Right atrium auricular region (tissue), 2 donors: Measurements from ENCODE around the gene EPHA6. TPM values are rescaled to one million over a fixed set of nuclear protein-coding genes. Genes with fewer than 3 reads are reported as not detected.
A peak's percentile ranks its signal among the peaks of the same experiment; 100 is the strongest.

Experiments used
- DNase-seq: peaks from one replicate; pipeline ENCODE4 v3.0.0-alpha.2; 2019; ENCODE audit warnings: low spot score
- H3K27ac ChIP-seq, 2 donors: fragments of 200-600 bp; sonication (generic); 1 replicate in 1 of 2; 2 replicates in 1 of 2; pipeline ENCODE4 v1.5.1; 2016 to 2019
- H3K27me3 ChIP-seq, 2 donors: fragments of 200-600 bp; sonication (generic); one replicate each; pipeline versions ENCODE4 v1.5.1 to v1.6.0; 2017 to 2019
- H3K36me3 ChIP-seq: fragments of 200-600 bp; sonication (generic); one replicate; pipeline ENCODE4 v1.5.1; 2016
- H3K4me1 ChIP-seq, 2 donors: fragments of 200-600 bp; sonication (generic); one replicate each; pipeline versions ENCODE4 v1.5.1 to v1.6.0; 2017 to 2019
- H3K4me3 ChIP-seq, 2 donors: fragments of 200-600 bp; sonication (generic); 1 replicate in 1 of 2; 2 replicates in 1 of 2; pipeline ENCODE4 v1.5.1; 2017 to 2019; ENCODE audit warnings: mild to moderate bottlenecking in 1 of 2, moderate library complexity in 1 of 2
- H3K9me3 ChIP-seq, 2 donors: fragments of 200-600 bp; sonication (generic); one replicate each; pipeline ENCODE4 v1.5.1; 2019
- total RNA-seq, 2 donors: library from RNA; depleted of rRNA; stranded (reverse); fragments of >200 nt; gene quantifications; one replicate each; pipeline ENCODE4 v1.1.0, GENCODE V29; 2016
- TF ChIP-seq, protein P1 (sequence below), 2 donors: fragments of 200-600 bp; sonication (generic); IDR thresholded peaks; one replicate each; pipeline ENCODE4 v1.5.1; 2019; ENCODE audit warnings: antibody characterized with exemption in 2 of 2

Gene EPHA6
- total RNA-seq, 2 donors from 2014 or later = 0.22 to 0.35 TPM

DNA sequence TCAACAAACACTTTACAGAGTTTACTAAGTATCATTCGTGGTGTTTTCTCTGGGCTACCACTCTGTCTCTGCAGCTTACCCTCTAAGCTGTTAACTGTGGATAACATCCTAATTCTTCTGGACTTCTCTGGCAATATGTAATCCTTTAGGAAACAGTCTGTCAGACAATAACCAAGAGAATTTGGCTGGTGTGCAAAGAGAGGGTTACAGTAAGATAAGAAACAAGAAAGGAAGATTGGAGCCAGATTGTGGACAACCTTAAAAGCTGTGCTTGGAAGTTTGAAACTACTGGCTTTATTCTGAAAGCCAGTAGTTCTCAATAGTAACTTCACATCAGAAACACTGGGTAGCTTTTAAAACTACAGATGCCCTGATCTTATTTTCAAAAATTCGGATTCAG lies 950.9 kb downstream of the EPHA6 start:
- no peak for DNase-seq
- H3K4me3 ChIP-seq = peak overlapping the region; percentile 77 to 83
- H3K27me3 ChIP-seq = no peaks in the 10 kb centered on the region
- H3K4me1 ChIP-seq = peaks cover 0 to 10% of the 10 kb centered on the region in 2 donors
- H3K36me3 ChIP-seq = no peaks in the 10 kb centered on the region
- H3K9me3 ChIP-seq = no peaks in the 10 kb centered on the region
- TF ChIP-seq, protein P1, sequence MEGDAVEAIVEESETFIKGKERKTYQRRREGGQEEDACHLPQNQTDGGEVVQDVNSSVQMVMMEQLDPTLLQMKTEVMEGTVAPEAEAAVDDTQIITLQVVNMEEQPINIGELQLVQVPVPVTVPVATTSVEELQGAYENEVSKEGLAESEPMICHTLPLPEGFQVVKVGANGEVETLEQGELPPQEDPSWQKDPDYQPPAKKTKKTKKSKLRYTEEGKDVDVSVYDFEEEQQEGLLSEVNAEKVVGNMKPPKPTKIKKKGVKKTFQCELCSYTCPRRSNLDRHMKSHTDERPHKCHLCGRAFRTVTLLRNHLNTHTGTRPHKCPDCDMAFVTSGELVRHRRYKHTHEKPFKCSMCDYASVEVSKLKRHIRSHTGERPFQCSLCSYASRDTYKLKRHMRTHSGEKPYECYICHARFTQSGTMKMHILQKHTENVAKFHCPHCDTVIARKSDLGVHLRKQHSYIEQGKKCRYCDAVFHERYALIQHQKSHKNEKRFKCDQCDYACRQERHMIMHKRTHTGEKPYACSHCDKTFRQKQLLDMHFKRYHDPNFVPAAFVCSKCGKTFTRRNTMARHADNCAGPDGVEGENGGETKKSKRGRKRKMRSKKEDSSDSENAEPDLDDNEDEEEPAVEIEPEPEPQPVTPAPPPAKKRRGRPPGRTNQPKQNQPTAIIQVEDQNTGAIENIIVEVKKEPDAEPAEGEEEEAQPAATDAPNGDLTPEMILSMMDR (IDR thresholded peaks at IDR 0.05) = no peak
- H3K27ac ChIP-seq = no peak overlapping the region

DNA sequence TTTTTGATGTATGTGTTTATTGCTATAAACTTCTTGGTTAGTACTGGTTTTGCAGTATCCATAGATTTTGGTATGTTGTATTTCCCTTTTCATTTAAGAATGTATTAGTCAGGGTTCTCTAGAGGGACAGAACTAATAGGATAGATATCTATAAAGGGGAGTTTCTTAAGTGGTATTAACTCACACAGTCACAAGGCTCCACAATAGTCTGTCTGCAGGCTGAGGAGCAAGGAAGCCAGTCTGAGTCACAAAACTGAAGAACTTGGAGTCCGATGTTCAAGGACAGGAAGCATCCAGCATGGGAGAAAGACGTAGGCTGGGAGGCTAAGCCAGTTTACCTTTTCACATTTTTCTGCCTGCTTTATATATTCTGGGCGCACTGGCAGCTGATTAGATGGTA lies 958.5 kb downstream of the EPHA6 start:
- peaks cover 0 to 5% of the 10 kb centered on the region in 2 donors for H3K9me3 ChIP-seq
- H3K36me3 ChIP-seq = no peaks in the 10 kb centered on the region
- no peaks in the 10 kb centered on the region for H3K4me1 ChIP-seq
- H3K27ac ChIP-seq = no peak overlapping the region
- H3K27me3 ChIP-seq = no peaks in the 10 kb centered on the region
- no peak overlapping the region for H3K4me3 ChIP-seq
- TF ChIP-seq, protein P1 (IDR thresholded peaks at IDR 0.05) = no peak
- DNase-seq = no peak

DNA sequence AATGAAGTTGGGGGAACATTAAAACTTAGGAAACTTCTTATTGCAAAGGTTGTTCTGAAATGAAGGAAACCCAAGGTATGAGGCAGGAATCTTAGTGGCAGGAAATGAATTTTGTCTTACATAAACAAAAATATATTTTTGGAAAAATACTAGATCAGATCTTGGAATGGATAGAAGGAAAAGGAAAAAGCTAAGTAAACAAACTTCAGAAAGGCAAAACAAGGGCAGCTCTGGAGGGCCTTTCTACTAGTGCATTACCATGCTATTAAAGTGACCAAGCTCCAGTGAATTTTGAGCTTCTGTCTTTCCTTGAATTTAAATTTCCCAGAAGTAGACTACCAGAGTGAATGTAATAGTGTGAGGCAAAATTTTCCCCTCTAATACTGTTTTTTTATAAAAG lies 963.8 kb downstream of the EPHA6 start:
- TF ChIP-seq, protein P1 (IDR thresholded peaks at IDR 0.05) = no peak
- no peak overlapping the region for H3K4me3 ChIP-seq
- no peak overlapping the region for H3K27ac ChIP-seq

DNA sequence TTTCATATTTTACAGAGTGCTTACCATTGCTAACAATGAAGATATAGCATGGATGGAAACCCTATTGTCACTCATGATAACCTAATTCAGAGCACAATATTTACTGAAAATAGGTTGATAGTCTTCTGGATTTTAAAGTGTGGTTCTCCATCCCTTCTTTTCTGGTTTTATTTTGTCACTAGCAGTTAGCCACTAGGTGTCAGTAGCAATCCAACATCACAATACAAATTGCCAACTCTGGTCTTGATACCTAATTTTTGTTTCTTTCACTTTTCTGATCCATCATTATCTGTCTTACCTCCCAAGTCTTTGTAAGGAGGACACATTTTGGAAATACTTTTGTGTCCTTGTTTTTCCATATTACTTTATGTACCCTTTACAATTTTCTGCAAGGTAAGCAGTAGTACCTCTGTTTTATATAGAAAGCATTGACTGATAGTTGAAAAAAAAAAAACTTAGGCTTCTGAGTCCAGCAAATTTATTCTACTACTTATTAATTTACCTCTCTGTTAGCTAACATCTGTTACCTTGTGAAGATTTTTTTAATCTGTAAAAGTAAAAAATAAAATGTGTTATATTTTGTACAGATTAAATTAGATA lies 979.1 kb downstream of the EPHA6 start:
- no peak overlapping the region for H3K27ac ChIP-seq
- no peaks in the 10 kb centered on the region for H3K27me3 ChIP-seq
- H3K4me1 ChIP-seq = no peaks in the 10 kb centered on the region
- H3K9me3 ChIP-seq = no peaks in the 10 kb centered on the region
- no peaks in the 10 kb centered on the region for H3K36me3 ChIP-seq
- no peak for DNase-seq
- TF ChIP-seq, protein P1 (IDR thresholded peaks at IDR 0.05) = peak; percentile 70 to 86
- no peak overlapping the region for H3K4me3 ChIP-seq

More for the DNA sequence above, 963.8 kb downstream of the EPHA6 start:
- no peaks in the 10 kb centered on the region for H3K36me3 ChIP-seq
- no peaks in the 10 kb centered on the region for H3K27me3 ChIP-seq
- H3K4me1 ChIP-seq = no peaks in the 10 kb centered on the region
- DNase-seq = no peak
- H3K9me3 ChIP-seq = no peaks in the 10 kb centered on the region

DNA sequence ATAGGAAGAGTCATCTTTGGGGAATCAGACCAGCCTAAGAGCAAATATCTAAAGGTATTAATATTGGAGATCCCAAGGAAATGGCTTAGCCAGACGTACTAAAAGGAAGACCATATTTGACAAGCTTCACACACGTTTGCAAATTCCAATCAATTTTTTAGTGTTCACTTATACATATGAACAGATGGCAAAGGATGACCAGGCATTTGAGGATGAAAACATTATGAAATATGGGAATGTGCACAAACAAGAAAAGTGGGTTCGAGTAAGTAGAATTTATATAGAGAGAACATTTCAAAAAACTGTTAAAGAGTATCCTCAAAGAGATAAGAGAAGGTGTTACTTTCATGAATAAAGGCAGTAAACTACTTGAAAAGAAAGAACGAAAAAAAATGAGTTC lies 981.6 kb downstream of the EPHA6 start:
- Histone ChIP-seq H3K27me3 (no peaks in the 10 kb centered on the region), H3K4me3 (no peak overlapping the region), H3K36me3 (no peaks in the 10 kb centered on the region), H3K9me3 (no peaks in the 10 kb centered on the region), H3K4me1 (no peaks in the 10 kb centered on the region), H3K27ac (no peak overlapping the region)
- TF ChIP-seq, protein P1 (IDR thresholded peaks at IDR 0.05) = no peak
- DNase-seq = no peak
